CD14-positive monocyte (primary cell): Measurements from ENCODE around the gene IL4R. TPM values are rescaled to one million over a fixed set of nuclear protein-coding genes. Genes with fewer than 3 reads are reported as not detected.
A peak's percentile ranks its signal among the peaks of the same experiment; 100 is the strongest.

Experiments
- DNase-seq, 3 donors: peaks; one replicate each; pipeline ENCODE4 v3.0.0-alpha.2; 2011 to 2022
- H2AFZ ChIP-seq: 2 replicates; pipeline ENCODE4 v1.6.0; 2012; ENCODE audit warnings: mild to moderate bottlenecking, low read depth, low read length, inconsistent platforms; ENCODE audit not compliant: insufficient read depth, poor library complexity, severe bottlenecking
- H3K27ac ChIP-seq, 2 donors: 1 replicate in 1 of 2; 2 replicates in 1 of 2; pipeline ENCODE4 v1.5.1; 2012 to 2013; ENCODE audit warnings: low read length in 2 of 2, control low read depth in 1 of 2, inconsistent platforms in 1 of 2, low read depth in 1 of 2, mild to moderate bottlenecking in 1 of 2
- H3K27me3 ChIP-seq, 2 donors: one replicate each; pipeline versions ENCODE4 v1.6.0 to v1.6.1; 2011 to 2013; ENCODE audit warnings: low read length in 2 of 2; ENCODE audit not compliant: control insufficient read depth in 2 of 2, insufficient read depth in 2 of 2
- H3K36me3 ChIP-seq, 2 donors: replicated peaks in 1 of 2; 1 replicate in 1 of 2; 2 replicates in 1 of 2; pipeline versions ENCODE4 v1.5.1 to v1.6.1; 2012 to 2013; ENCODE audit warnings: low read length in 2 of 2, control low read depth in 1 of 2, inconsistent platforms in 1 of 2, mild to moderate bottlenecking in 1 of 2; ENCODE audit not compliant: insufficient read depth in 2 of 2, control insufficient read depth in 1 of 2
- H3K4me1 ChIP-seq, 2 donors: 1 replicate in 1 of 2; 2 replicates in 1 of 2; pipeline versions ENCODE4 v1.5.1 to v1.6.1; 2012 to 2013; ENCODE audit warnings: low read length in 2 of 2, control low read depth in 1 of 2, inconsistent platforms in 1 of 2, mild to moderate bottlenecking in 1 of 2, moderate library complexity in 1 of 2; ENCODE audit not compliant: insufficient read depth in 2 of 2, control insufficient read depth in 1 of 2
- H3K4me2 ChIP-seq: replicated peaks from 2 replicates; pipeline ENCODE3; 2012; ENCODE audit warnings: low read length, moderate library complexity, mild to moderate bottlenecking; ENCODE audit not compliant: poor library complexity, severe bottlenecking; ENCODE audit errors: extremely low read depth
- H3K4me3 ChIP-seq, 3 experiments: fragments of 200-600 bp in 1 of 3; sonication (generic) in 1 of 3; replicated peaks in 1 of 3; 1 replicate in 2 of 3; 2 replicates in 1 of 3; pipeline ENCODE4 v1.5.1; 2011 to 2013; ENCODE audit warnings: low read length in 3 of 3, mild to moderate bottlenecking in 3 of 3, control low read depth in 2 of 3, low read depth in 2 of 3, inconsistent platforms in 1 of 3, moderate library complexity in 1 of 3
- H3K79me2 ChIP-seq: 2 replicates; pipeline ENCODE4 v1.6.0; 2012; ENCODE audit warnings: mild to moderate bottlenecking, control low read depth, inconsistent platforms, low read length, moderate library complexity; ENCODE audit not compliant: insufficient read depth
- H3K9ac ChIP-seq: 2 replicates; pipeline ENCODE4 v1.6.0; 2017; ENCODE audit warnings: low read length, mild to moderate bottlenecking; ENCODE audit not compliant: insufficient read depth, poor library complexity, severe bottlenecking
- H3K9me3 ChIP-seq, 2 donors: replicated peaks in 1 of 2; 1 replicate in 1 of 2; 2 replicates in 1 of 2; pipeline versions ENCODE4 v1.5.1 to v1.6.1; 2012 to 2013; ENCODE audit warnings: low read length in 2 of 2, control low read depth in 1 of 2; ENCODE audit not compliant: control insufficient read depth in 1 of 2, insufficient read depth in 1 of 2
- H4K20me1 ChIP-seq: 2 replicates; pipeline ENCODE4 v1.6.0; 2012; ENCODE audit warnings: mild to moderate bottlenecking, low read length, control low read depth, moderate library complexity; ENCODE audit not compliant: insufficient read depth
- H3K27ac Mint-ChIP-seq, 7 donors: one replicate each; pipeline ENCODE4 v1.8.0; 2020; ENCODE audit warnings: mild to moderate bottlenecking in 7 of 7, mixed read lengths in 7 of 7, moderate library complexity in 6 of 7, inconsistent platforms in 2 of 7
- H3K27me3 Mint-ChIP-seq, 3 donors: one replicate each; pipeline ENCODE4 v1.8.0; 2021 to 2022; ENCODE audit warnings: low read depth in 3 of 3, mild to moderate bottlenecking in 3 of 3, mixed read lengths in 3 of 3, moderate library complexity in 3 of 3, inconsistent platforms in 1 of 3
- H3K36me3 Mint-ChIP-seq, 2 donors: one replicate each; pipeline ENCODE4 v1.8.0; 2020; ENCODE audit warnings: mixed read lengths in 2 of 2, inconsistent platforms in 1 of 2, mild to moderate bottlenecking in 1 of 2
- H3K4me1 Mint-ChIP-seq: one replicate; pipeline ENCODE4 v1.8.0; 2020; ENCODE audit warnings: mild to moderate bottlenecking, mixed read lengths
- H3K4me3 Mint-ChIP-seq, 2 donors: one replicate each; pipeline ENCODE4 v1.8.0; 2020; ENCODE audit warnings: mild to moderate bottlenecking in 2 of 2, mixed read lengths in 2 of 2, moderate library complexity in 1 of 2
- H3K9me3 Mint-ChIP-seq, 7 donors: one replicate each; pipeline ENCODE4 v1.8.0; 2020 to 2022; ENCODE audit warnings: mixed read lengths in 7 of 7, mild to moderate bottlenecking in 6 of 7, moderate library complexity in 6 of 7, inconsistent platforms in 2 of 7
- CTCF ChIP-seq: fragments of 200-600 bp; IDR thresholded peaks from one replicate; pipeline ENCODE4 v1.8.0; 2022; ENCODE audit warnings: antibody characterized with exemption, mild to moderate bottlenecking
- WGBS: methylation state at CpG from one replicate; pipeline ENCODE4 v1.1.5; 2013; ENCODE audit warnings: missing lambda C conversion rate; ENCODE audit not compliant: insufficient coverage; 5-methylcytosine and 5-hydroxymethylcytosine counted together
- intact Hi-C, 2 donors: fragments of 100-400 bp; cut with micrococcal nuclease; formaldehyde crosslinking; loops; one replicate each; pipeline versions ENCODE4 v1.15.0 to v1.15.1; 2023
- polyA plus RNA-seq, 3 donors: library from polyadenylated mRNA; depleted of rRNA in 1 of 3; unstranded in 2 of 3; stranded (reverse) in 1 of 3; fragments of 300-500 nt in 2 of 3; fragments of >200 nt in 1 of 3; fragmentation: Illumina TruSeq in 2 of 3; gene quantifications; 1 replicate in 2 of 3; 2 replicates in 1 of 3; pipeline ENCODE4 v1.2.3, GENCODE V29; 2012 to 2021

Gene IL4R
- polyA plus RNA-seq, 3 donors: 25.1 to 80.4 (median 35.6) TPM

GRCh38 chr16:27326738-27327585 is 13.2 kb downstream of the IL4R start:
- intact Hi-C loops: loop anchor here in 1 of 2 donors (10.0 kb wide), 1 partner anchor 78 kb away; the partner anchor contains the start of gene IL21R
- Histone ChIP-seq H3K27me3 (no peaks in the 10 kb centered on the region), H4K20me1 (peaks cover 36% of the 10 kb centered on the region), H3K4me1 (peaks cover 36 to 85% of the 10 kb centered on the region in 2 donors), H3K79me2 (peaks cover 98% of the 10 kb centered on the region), H3K36me3 (peaks cover 17 to 21% of the 10 kb centered on the region in 2 donors), H3K9me3 (no peaks in the 10 kb centered on the region), H3K27ac (peak overlapping the region; percentile 88 to 93), H3K4me2 (peak overlapping the region; percentile 69), H2AFZ (peak overlapping the region; percentile 43), H3K9ac (peak overlapping the region; percentile 82), H3K4me3 (peak overlapping the region in 1 of 3 experiments; percentile 61)
- H3K27me3 Mint-ChIP-seq: peaks cover 0 to 3% (median 0%) of the 10 kb centered on the region in 3 donors
- peaks cover 43 to 49% of the 10 kb centered on the region in 2 donors for H3K36me3 Mint-ChIP-seq
- no peak for TF ChIP-seq CTCF
- WGBS: 1% methylated on average over 13 of the region's 19 CpGs
- peaks cover 0 to 3% (median 0%) of the 10 kb centered on the region in 7 donors for H3K9me3 Mint-ChIP-seq
- H3K4me3 Mint-ChIP-seq: peak overlapping the region; percentile 56 to 79
- peak overlapping the region; percentile 94 to 99 (median 97) for H3K27ac Mint-ChIP-seq
- H3K4me1 Mint-ChIP-seq: peaks cover 79% of the 10 kb centered on the region
- DNase-seq: peak; percentile 89 to 97 (median 97)

GRCh38 chr16:27327586-27327915 is 13.8 kb downstream of the IL4R start:
- peak overlapping the region; percentile 88 to 93 for H3K27ac ChIP-seq
- peak overlapping the region; percentile 56 to 79 for H3K4me3 Mint-ChIP-seq
- 71% methylated on average over 1 of the region's 3 CpGs for WGBS
- peak overlapping the region; percentile 69 for H3K4me2 ChIP-seq
- no peak for TF ChIP-seq CTCF
- no peak for DNase-seq
- peaks cover 34 to 85% of the 10 kb centered on the region in 2 donors for H3K4me1 ChIP-seq
- H3K9me3 Mint-ChIP-seq: peaks cover 0 to 3% (median 0%) of the 10 kb centered on the region in 7 donors
- peaks cover 79% of the 10 kb centered on the region for H3K4me1 Mint-ChIP-seq
- H3K27me3 ChIP-seq: no peaks in the 10 kb centered on the region
- peaks cover 97% of the 10 kb centered on the region for H3K79me2 ChIP-seq
- peak overlapping the region in 1 of 3 experiments; percentile 61 for H3K4me3 ChIP-seq
- H3K9ac ChIP-seq: peak overlapping the region; percentile 82
- peaks cover 32% of the 10 kb centered on the region for H4K20me1 ChIP-seq
- H3K27ac Mint-ChIP-seq: peak overlapping the region; percentile 94 to 99 (median 97)
- peaks cover 0 to 3% (median 0%) of the 10 kb centered on the region in 3 donors for H3K27me3 Mint-ChIP-seq
- intact Hi-C loops: loop anchor here in 1 of 2 donors (10.0 kb wide), 1 partner anchor 77 kb away; the partner anchor contains the start of gene IL21R
- peaks cover 48 to 53% of the 10 kb centered on the region in 2 donors for H3K36me3 Mint-ChIP-seq
- H3K36me3 ChIP-seq: peaks cover 21% of the 10 kb centered on the region in 2 donors
- H2AFZ ChIP-seq: peak overlapping the region; percentile 26
- H3K9me3 ChIP-seq: no peaks in the 10 kb centered on the region
